ENCODE measurements around the gene C1orf116. TPM values are rescaled to one million over a fixed set of nuclear protein-coding genes. Genes with fewer than 3 reads are reported as not detected.
A peak's percentile ranks its signal among the peaks of the same experiment; 100 is the strongest.

The C1orf116 gene
- 100 to 1,000 TPM in 1 of 2 donors, 10 to 100 TPM in 1; 36.5 to 107 TPM for total RNA-seq

DNA sequence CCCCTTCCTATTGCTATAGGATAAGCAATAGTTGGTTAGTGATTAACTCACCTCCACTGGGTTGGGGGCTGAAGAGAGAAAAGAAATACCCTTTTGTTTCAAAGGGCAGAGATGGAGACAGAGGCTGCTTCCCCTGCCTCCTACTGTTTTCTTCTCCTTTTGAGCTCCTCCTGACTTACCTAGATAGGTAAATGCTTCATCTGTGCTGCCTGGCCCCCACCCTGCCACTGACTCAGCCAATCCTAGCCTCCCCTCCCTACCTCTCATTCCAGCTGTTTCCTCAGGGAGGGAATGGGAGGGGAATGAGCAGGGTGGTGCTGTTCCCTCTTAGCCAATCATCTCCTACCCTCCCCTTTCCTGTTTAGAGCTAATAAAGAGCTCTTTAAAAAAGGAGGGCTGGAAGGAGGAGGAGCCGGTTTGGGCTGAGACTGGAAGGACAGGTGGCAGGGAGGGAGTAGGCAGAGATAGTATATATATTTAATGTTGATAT, at the start of gene C1orf116:
C1orf116 (minus strand) TSS at position 229 of the 490 bp plus-strand sequence. CDS start 5,158 bp downstream, outside the sequence.
- WGBS = 4% methylated on average over 1 of the region's 1 CpG

DNA sequence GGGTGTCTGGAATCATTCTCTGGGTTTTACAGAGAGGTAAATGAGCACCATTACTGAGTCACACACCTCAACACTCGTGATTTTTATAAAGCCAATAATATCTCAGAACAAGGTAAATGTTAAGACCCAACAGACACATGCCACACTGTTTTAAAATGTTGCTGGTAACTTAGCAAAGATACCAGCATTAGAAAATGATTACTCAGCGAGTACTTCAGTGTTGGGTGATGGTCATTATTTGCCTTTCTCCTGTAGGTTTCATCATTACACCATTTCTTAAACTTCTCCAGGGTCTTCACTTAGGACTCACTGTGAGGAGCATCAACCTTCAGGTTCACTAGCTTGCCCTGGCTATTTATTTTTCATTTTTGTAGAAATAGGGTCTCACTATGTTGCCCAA, 49.2 kb upstream of the C1orf116 start:
- WGBS = 77% methylated on average over 2 of the region's 2 CpGs
- no peaks in the 10 kb centered on the region for H3K4me1 ChIP-seq (replicated peaks)
- no peaks in the 10 kb centered on the region for H3K9me3 ChIP-seq
- no peak overlapping the region for H3K27ac ChIP-seq
- intact Hi-C loops (cut with DNase I) = loop anchor here (5.0 kb wide), 1 partner anchor 325 kb away; no protein-coding TSS in a partner anchor
- TF ChIP-seq POLR2A (IDR thresholded peaks at IDR 0.05) (no peak), POLR2AphosphoS5 (IDR thresholded peaks at IDR 0.05) (no peak)
- TF ChIP-seq, protein P1, sequence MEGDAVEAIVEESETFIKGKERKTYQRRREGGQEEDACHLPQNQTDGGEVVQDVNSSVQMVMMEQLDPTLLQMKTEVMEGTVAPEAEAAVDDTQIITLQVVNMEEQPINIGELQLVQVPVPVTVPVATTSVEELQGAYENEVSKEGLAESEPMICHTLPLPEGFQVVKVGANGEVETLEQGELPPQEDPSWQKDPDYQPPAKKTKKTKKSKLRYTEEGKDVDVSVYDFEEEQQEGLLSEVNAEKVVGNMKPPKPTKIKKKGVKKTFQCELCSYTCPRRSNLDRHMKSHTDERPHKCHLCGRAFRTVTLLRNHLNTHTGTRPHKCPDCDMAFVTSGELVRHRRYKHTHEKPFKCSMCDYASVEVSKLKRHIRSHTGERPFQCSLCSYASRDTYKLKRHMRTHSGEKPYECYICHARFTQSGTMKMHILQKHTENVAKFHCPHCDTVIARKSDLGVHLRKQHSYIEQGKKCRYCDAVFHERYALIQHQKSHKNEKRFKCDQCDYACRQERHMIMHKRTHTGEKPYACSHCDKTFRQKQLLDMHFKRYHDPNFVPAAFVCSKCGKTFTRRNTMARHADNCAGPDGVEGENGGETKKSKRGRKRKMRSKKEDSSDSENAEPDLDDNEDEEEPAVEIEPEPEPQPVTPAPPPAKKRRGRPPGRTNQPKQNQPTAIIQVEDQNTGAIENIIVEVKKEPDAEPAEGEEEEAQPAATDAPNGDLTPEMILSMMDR (IDR thresholded peaks at IDR 0.05) = no peak
- H3K36me3 ChIP-seq = no peaks in the 10 kb centered on the region
- no peak overlapping the region for H3K4me3 ChIP-seq
- H3K27me3 ChIP-seq (replicated peaks; ENCODE audit: insufficient read depth) = no peaks in the 10 kb centered on the region
- no peak for DNase-seq (ENCODE audit: low spot score)

More for the DNA sequence above, at the start of gene C1orf116:
- peak within 1 kb of the TSS; percentile 41 to 55 for H3K4me3 ChIP-seq
- H3K27me3 ChIP-seq (replicated peaks; ENCODE audit: insufficient read depth) = no peaks in the 10 kb centered on the region
- H3K27ac ChIP-seq = peak within 1 kb of the TSS; percentile 85 to 94
- no peaks in the 10 kb centered on the region for H3K9me3 ChIP-seq
- DNase-seq (ENCODE audit: low spot score) = peak; percentile 93
- peaks cover 3% of the 10 kb centered on the region for H3K4me1 ChIP-seq (replicated peaks)
- H3K36me3 ChIP-seq = no peaks in the 10 kb centered on the region
- intact Hi-C loops (cut with DNase I) = no loop called here
- TF ChIP-seq POLR2A (IDR thresholded peaks at IDR 0.05) = peak; percentile 90
- TF ChIP-seq, protein P1 (IDR thresholded peaks at IDR 0.05) = no peak
- peak; percentile 98 for TF ChIP-seq POLR2AphosphoS5 (IDR thresholded peaks at IDR 0.05)

DNA sequence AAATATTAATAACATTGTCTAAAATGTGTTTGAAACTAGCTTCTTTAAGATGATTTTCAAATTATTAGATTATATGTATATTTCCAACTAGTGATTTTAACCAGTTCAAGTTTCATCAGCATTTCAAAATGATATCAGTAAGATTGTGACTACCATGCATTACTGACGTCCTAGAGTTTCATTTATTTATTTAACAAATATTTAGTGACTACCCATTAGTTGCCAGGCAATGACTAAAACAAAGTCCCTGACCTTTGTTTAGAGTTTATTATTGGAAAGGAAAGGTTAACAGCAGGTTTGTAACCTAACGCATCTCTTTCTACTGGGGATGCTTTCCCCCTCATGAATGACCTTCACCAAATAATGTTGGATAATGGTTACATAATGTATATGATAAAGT, 48.5 kb upstream of the C1orf116 start:
- no peak for TF ChIP-seq POLR2AphosphoS5 (IDR thresholded peaks at IDR 0.05)
- TF ChIP-seq, protein P1 (IDR thresholded peaks at IDR 0.05) = no peak
- no peak for TF ChIP-seq POLR2A (IDR thresholded peaks at IDR 0.05)
- Histone ChIP-seq H3K4me1 (replicated peaks) (no peaks in the 10 kb centered on the region), H3K36me3 (no peaks in the 10 kb centered on the region), H3K4me3 (no peak overlapping the region), H3K27me3 (replicated peaks; ENCODE audit: insufficient read depth) (no peaks in the 10 kb centered on the region), H3K9me3 (no peaks in the 10 kb centered on the region), H3K27ac (no peak overlapping the region)
- 52% methylated on average over 2 of the region's 2 CpGs for WGBS
- no peak for DNase-seq (ENCODE audit: low spot score)
- intact Hi-C loops (cut with DNase I) = loop anchor here (5.0 kb wide), 1 partner anchor 326 kb away; no protein-coding TSS in a partner anchor

DNA sequence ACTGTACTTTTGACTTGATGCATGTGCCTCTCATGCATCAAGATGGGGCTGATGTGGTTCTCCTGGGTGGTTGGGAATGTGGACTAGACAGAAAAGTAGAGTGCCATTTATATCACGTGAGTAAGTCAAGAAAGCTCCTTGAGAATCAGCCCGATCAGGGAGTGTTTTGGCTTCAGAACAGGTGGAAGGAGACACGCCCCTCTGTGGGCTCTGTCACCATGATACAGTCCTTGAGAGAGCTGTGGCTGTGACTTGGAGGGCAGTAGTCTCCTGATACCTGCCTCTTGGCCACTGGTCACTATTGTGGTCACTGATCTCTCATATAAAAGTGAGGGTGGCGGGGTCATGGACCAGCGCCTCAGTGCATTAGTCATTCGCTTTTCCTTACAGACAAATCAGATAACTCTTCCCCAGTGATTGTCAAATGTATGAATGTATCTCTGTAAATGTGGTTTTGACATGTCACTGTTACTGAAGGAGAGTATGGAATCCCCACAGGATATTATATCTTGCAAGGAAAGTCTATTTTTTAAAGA, 47.2 kb upstream of the C1orf116 start:
- intact Hi-C loops (cut with DNase I) = loop anchor here (5.0 kb wide), 1 partner anchor 328 kb away; no protein-coding TSS in a partner anchor

More for the DNA sequence above, 47.2 kb upstream of the C1orf116 start:
- Histone ChIP-seq H3K27ac (no peak overlapping the region), H3K4me1 (replicated peaks) (no peaks in the 10 kb centered on the region), H3K27me3 (replicated peaks; ENCODE audit: insufficient read depth) (no peaks in the 10 kb centered on the region), H3K9me3 (no peaks in the 10 kb centered on the region), H3K4me3 (no peak overlapping the region), H3K36me3 (no peaks in the 10 kb centered on the region)
- no peak for DNase-seq (ENCODE audit: low spot score)
- WGBS = 87% methylated on average over 6 of the region's 6 CpGs
- TF ChIP-seq POLR2AphosphoS5 (IDR thresholded peaks at IDR 0.05) (no peak), POLR2A (IDR thresholded peaks at IDR 0.05) (no peak)
- TF ChIP-seq, protein P1 (IDR thresholded peaks at IDR 0.05) = no peak

All from prostate gland (tissue), 2 donors.